GM19035 (cell line): Measurements from ENCODE around the gene PPP1R15B.

Source experiments
- ATAC-seq: cut with Tn5 transposase; IDR thresholded peaks from one replicate; pipeline ENCODE4 v1.9.1; 2021; ENCODE audit not compliant: unreplicated experiment

PPP1R15B gene

GRCh38 chr1:204421441-204421840 lies 9.8 kb upstream of the PPP1R15B start:
- no peak for ATAC-seq

- no peak for ATAC-seq
Observed at GRCh38 chr1:204420039-204421004, 8.7 kb upstream of the PPP1R15B start.

GRCh38 chr1:204419064-204419403 lies 7.4 kb upstream of the PPP1R15B start:
- ATAC-seq: no peak

- no peak for ATAC-seq
Observed at GRCh38 chr1:204418174-204419063, 6.8 kb upstream of the PPP1R15B start.

- no peak for ATAC-seq
Observed at GRCh38 chr1:204417074-204417997, 5.7 kb upstream of the PPP1R15B start.

GRCh38 chr1:204416589-204417073 lies 5.0 kb upstream of the PPP1R15B start:
- ATAC-seq: no peak

- no peak for ATAC-seq
Observed at GRCh38 chr1:204415351-204415750, 3.7 kb upstream of the PPP1R15B start.

- no peak for ATAC-seq
Observed at GRCh38 chr1:204414016-204414415, 2.4 kb upstream of the PPP1R15B start.

GRCh38 chr1:204413170-204413535 lies 1.5 kb upstream of the PPP1R15B start:
- no peak for ATAC-seq

- ATAC-seq: peak; percentile 33
Observed at GRCh38 chr1:204410688-204411450, 748 bp downstream of the PPP1R15B start.

GRCh38 chr1:204409836-204410687 lies 1.6 kb downstream of the PPP1R15B start:
- ATAC-seq: no peak

- no peak for ATAC-seq
Observed at GRCh38 chr1:204409123-204409522, 2.5 kb downstream of the PPP1R15B start.

- no peak for ATAC-seq
Observed at GRCh38 chr1:204408602-204409001, 3.0 kb downstream of the PPP1R15B start.

GRCh38 chr1:204408074-204408507 lies 3.5 kb downstream of the PPP1R15B start:
- ATAC-seq: no peak

- no peak for ATAC-seq
Observed at GRCh38 chr1:204407295-204407971, 4.2 kb downstream of the PPP1R15B start.

GRCh38 chr1:204406621-204407020 lies 5.0 kb downstream of the PPP1R15B start:
- no peak for ATAC-seq

GRCh38 chr1:204405988-204406387 lies 5.6 kb downstream of the PPP1R15B start:
- no peak for ATAC-seq

- no peak for ATAC-seq
Observed at GRCh38 chr1:204404629-204405028, 7.0 kb downstream of the PPP1R15B start.
